ENCODE data around the gene CCNJL.

CCNJL gene

GRCh38 chr5:160211352-160211751 lies 101.0 kb downstream of the CCNJL start:
- H3K9ac ChIP-seq (ENCODE audit: low read depth in 1 of 2, low read length in 2 of 2) = no peak overlapping the region
- no peak overlapping the region for H3K27ac ChIP-seq (ENCODE audit: low read depth in 2 of 2, low read length in 2 of 2)

GRCh38 chr5:160210606-160211005 lies 101.8 kb downstream of the CCNJL start:
- no peaks in the 10 kb centered on the region for H3K27me3 ChIP-seq (ENCODE audit: control insufficient read depth in 2 of 2, insufficient read depth in 2 of 2, low read length in 2 of 2)
- H3K36me3 ChIP-seq (ENCODE audit: control insufficient read depth in 2 of 2, insufficient read depth in 2 of 2, low read length in 2 of 2) = no peaks in the 10 kb centered on the region
- H3K9me3 ChIP-seq (ENCODE audit: control insufficient read depth in 2 of 2, low read length in 2 of 2) = no peaks in the 10 kb centered on the region
- H3K27ac ChIP-seq (ENCODE audit: low read depth in 2 of 2, low read length in 2 of 2) = no peak overlapping the region
- peaks cover 3 to 6% of the 10 kb centered on the region in 2 donors for H3K4me1 ChIP-seq (ENCODE audit: control insufficient read depth in 2 of 2, insufficient read depth in 2 of 2, low read length in 2 of 2)
- H3K4me3 ChIP-seq (ENCODE audit: low read length in 2 of 2) = no peak overlapping the region
- H3K9ac ChIP-seq (ENCODE audit: low read depth in 1 of 2, low read length in 2 of 2) = no peak overlapping the region

More at GRCh38 chr5:160211352-160211751, 101.0 kb downstream of the CCNJL start:
- H3K9me3 ChIP-seq (ENCODE audit: control insufficient read depth in 2 of 2, low read length in 2 of 2) = no peaks in the 10 kb centered on the region
- H3K4me3 ChIP-seq (ENCODE audit: low read length in 2 of 2) = no peak overlapping the region
- no peaks in the 10 kb centered on the region for H3K27me3 ChIP-seq (ENCODE audit: control insufficient read depth in 2 of 2, insufficient read depth in 2 of 2, low read length in 2 of 2)
- H3K4me1 ChIP-seq (ENCODE audit: control insufficient read depth in 2 of 2, insufficient read depth in 2 of 2, low read length in 2 of 2) = peaks cover 3 to 6% of the 10 kb centered on the region in 2 donors
- no peaks in the 10 kb centered on the region for H3K36me3 ChIP-seq (ENCODE audit: control insufficient read depth in 2 of 2, insufficient read depth in 2 of 2, low read length in 2 of 2)

GRCh38 chr5:160209917-160210316 lies 102.4 kb downstream of the CCNJL start:
- Histone ChIP-seq H3K4me1 (ENCODE audit: control insufficient read depth in 2 of 2, insufficient read depth in 2 of 2, low read length in 2 of 2) (peaks cover 3 to 6% of the 10 kb centered on the region in 2 donors), H3K27me3 (ENCODE audit: control insufficient read depth in 2 of 2, insufficient read depth in 2 of 2, low read length in 2 of 2) (no peaks in the 10 kb centered on the region), H3K9ac (ENCODE audit: low read depth in 1 of 2, low read length in 2 of 2) (peak overlapping the region in 1 of 2 donors; percentile 17), H3K9me3 (ENCODE audit: control insufficient read depth in 2 of 2, low read length in 2 of 2) (no peaks in the 10 kb centered on the region), H3K36me3 (ENCODE audit: control insufficient read depth in 2 of 2, insufficient read depth in 2 of 2, low read length in 2 of 2) (no peaks in the 10 kb centered on the region), H3K4me3 (ENCODE audit: low read length in 2 of 2) (no peak overlapping the region), H3K27ac (ENCODE audit: low read depth in 2 of 2, low read length in 2 of 2) (no peak overlapping the region)

- Histone ChIP-seq H3K4me1 (ENCODE audit: control insufficient read depth in 2 of 2, insufficient read depth in 2 of 2, low read length in 2 of 2) (peaks cover 3 to 6% of the 10 kb centered on the region in 2 donors), H3K9me3 (ENCODE audit: control insufficient read depth in 2 of 2, low read length in 2 of 2) (no peaks in the 10 kb centered on the region), H3K9ac (ENCODE audit: low read depth in 1 of 2, low read length in 2 of 2) (no peak overlapping the region)
Measured at GRCh38 chr5:160207061-160207460, 105.3 kb downstream of the CCNJL start.

More at GRCh38 chr5:160207061-160207460, 105.3 kb downstream of the CCNJL start:
- Histone ChIP-seq H3K4me3 (ENCODE audit: low read length in 2 of 2) (no peak overlapping the region), H3K36me3 (ENCODE audit: control insufficient read depth in 2 of 2, insufficient read depth in 2 of 2, low read length in 2 of 2) (no peaks in the 10 kb centered on the region), H3K27me3 (ENCODE audit: control insufficient read depth in 2 of 2, insufficient read depth in 2 of 2, low read length in 2 of 2) (no peaks in the 10 kb centered on the region), H3K27ac (ENCODE audit: low read depth in 2 of 2, low read length in 2 of 2) (no peak overlapping the region)

Measured in mucosa of rectum (tissue), 2 donors.